ENCODE data around the gene TSPEAR.

Gene TSPEAR

DNA sequence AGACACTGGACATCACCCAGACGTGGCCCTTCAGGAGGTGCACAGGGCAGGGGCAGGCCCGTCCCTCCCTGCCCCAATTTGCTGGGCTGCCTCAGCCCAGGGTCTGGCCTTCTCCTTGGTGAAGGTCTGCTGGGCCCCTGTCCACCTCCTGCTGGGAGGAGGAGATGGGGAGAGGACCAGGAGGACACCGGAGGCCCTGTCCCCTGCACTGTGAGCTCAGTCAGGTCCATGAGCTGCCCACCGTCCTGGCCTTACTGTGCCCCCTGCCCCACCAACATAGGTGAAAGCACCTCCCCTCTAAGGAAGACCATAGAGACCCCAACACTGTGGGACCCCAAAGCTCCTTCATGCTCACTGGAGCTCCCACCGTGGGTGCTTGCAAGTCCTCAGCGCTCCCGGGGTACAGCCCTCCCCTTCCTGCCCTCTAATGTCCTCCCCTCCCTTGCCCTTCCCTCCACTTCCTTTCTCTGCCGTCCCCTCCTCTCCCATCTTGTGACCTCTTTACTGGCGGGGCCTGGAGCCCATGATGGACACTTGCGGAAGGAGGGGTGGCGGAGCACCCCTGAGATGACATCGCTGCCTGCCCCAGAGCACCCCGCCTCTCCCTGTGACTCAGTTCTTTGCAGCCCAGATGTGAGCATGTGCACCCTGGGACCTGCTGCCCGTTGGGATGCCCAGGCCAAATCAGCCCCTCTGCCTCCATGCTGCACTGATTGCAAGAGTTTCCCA is 251.5 kb downstream of the TSPEAR start:
- TF ChIP-seq, protein P1, sequence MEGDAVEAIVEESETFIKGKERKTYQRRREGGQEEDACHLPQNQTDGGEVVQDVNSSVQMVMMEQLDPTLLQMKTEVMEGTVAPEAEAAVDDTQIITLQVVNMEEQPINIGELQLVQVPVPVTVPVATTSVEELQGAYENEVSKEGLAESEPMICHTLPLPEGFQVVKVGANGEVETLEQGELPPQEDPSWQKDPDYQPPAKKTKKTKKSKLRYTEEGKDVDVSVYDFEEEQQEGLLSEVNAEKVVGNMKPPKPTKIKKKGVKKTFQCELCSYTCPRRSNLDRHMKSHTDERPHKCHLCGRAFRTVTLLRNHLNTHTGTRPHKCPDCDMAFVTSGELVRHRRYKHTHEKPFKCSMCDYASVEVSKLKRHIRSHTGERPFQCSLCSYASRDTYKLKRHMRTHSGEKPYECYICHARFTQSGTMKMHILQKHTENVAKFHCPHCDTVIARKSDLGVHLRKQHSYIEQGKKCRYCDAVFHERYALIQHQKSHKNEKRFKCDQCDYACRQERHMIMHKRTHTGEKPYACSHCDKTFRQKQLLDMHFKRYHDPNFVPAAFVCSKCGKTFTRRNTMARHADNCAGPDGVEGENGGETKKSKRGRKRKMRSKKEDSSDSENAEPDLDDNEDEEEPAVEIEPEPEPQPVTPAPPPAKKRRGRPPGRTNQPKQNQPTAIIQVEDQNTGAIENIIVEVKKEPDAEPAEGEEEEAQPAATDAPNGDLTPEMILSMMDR (IDR thresholded peaks at IDR 0.05; ENCODE audit: insufficient read depth, low read depth, low read length, missing control alignments): no peak
- no peak for DNase-seq (ENCODE audit: low read depth)
- H3K4me3 ChIP-seq (ENCODE audit: low read length): no peak overlapping the region

GRCh38 chr21:44458971-44459711 is 252.2 kb downstream of the TSPEAR start:
- TF ChIP-seq, protein P1 (IDR thresholded peaks at IDR 0.05; ENCODE audit: insufficient read depth, low read depth, low read length, missing control alignments): no peak
- H3K4me3 ChIP-seq (ENCODE audit: low read length): no peak overlapping the region

DNA sequence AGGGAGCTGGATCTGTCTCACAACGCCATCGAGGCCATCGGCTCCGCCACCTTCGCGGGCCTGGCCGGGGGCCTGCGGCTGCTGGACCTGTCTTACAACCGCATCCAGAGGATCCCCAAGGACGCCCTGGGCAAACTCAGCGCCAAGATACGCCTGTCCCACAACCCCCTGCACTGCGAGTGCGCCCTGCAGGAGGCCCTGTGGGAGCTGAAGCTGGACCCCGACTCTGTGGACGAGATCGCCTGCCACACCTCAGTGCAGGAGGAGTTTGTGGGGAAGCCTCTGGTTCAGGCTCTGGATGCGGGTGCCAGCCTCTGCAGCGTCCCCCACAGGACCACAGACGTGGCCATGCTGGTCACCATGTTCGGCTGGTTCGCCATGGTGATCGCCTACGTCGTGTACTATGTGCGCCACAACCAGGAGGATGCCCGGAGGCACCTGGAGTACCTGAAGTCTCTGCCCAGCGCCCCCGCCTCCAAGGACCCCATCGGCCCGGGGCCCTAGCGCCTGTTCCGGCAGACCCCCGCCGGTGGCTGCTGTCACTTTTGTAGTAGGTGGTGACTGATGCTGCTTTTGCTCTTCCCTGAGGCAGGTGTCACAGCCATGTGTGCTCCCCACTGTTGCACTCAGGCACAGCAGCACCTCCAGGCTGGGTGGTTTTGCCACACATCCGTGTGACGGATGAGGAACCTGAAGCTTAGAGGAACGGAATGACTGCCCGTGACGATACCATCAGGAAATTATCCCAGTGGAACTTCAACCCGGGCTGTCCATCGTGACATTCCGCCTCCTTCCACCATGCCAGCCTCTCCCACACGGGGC is 254.2 kb downstream of the TSPEAR start:
- TF ChIP-seq, protein P1 (IDR thresholded peaks at IDR 0.05; ENCODE audit: insufficient read depth, low read depth, low read length, missing control alignments): no peak
- DNase-seq (ENCODE audit: low read depth): no peak
- H3K4me3 ChIP-seq (ENCODE audit: low read length): no peak overlapping the region

More at GRCh38 chr21:44458971-44459711, 252.2 kb downstream of the TSPEAR start:
- DNase-seq (ENCODE audit: low read depth): no peak

GRCh38 chr21:44456214-44456914 is 255.0 kb downstream of the TSPEAR start:
- no peak overlapping the region for H3K4me3 ChIP-seq (ENCODE audit: low read length)
- no peak for DNase-seq (ENCODE audit: low read depth)
- TF ChIP-seq, protein P1 (IDR thresholded peaks at IDR 0.05; ENCODE audit: insufficient read depth, low read depth, low read length, missing control alignments): no peak

GRCh38 chr21:44455524-44456213 is 255.7 kb downstream of the TSPEAR start:
- TF ChIP-seq, protein P1 (IDR thresholded peaks at IDR 0.05; ENCODE audit: insufficient read depth, low read depth, low read length, missing control alignments): no peak
- H3K4me3 ChIP-seq (ENCODE audit: low read length): peak overlapping the region; percentile 23
- DNase-seq (ENCODE audit: low read depth): peak; percentile 2
